Hematopoietic multipotent progenitor cell treated with erythropoietin and hydrocortisone succinate and interleukin-3 and kit ligand, for 15 days (in vitro differentiated cells): ENCODE results near the gene FOXD4L5.
"Not testable (repeated sequence)": the region's sequence is repeated elsewhere in the genome, so short reads cannot be mapped to it uniquely, and the experiment has no call there.

Experiments used
- DNase-seq: peaks from one replicate; pipeline ENCODE4 v3.0.0-alpha.2; 2015; ENCODE audit warnings: low spot score

The FOXD4L5 gene

GRCh38 chr9:65285109-65285508 lies at the start of gene FOXD4L5:
TSS of gene FOXD4L5 (minus strand) at chr9:65285209. CDS start at chr9:65284377, 832 bp downstream.
- not testable (repeated sequence) for DNase-seq

GRCh38 chr9:65283943-65284342 lies 1.1 kb downstream of the FOXD4L5 start:
- DNase-seq, result not testable (repeated sequence)

GRCh38 chr9:65282976-65283375 lies 2.0 kb downstream of the FOXD4L5 start:
- DNase-seq, result not testable (repeated sequence)
